ENCODE measurements around the gene APBA2.

Gene APBA2

GRCh38 chr15:29141308-29142128 lies 255.7 kb downstream of the APBA2 start:
- DNase-seq (ENCODE audit: low read depth): no peak
- no peak overlapping the region for H3K4me3 ChIP-seq (ENCODE audit: low read depth, low read length)
- no peak for TF ChIP-seq CTCF (IDR thresholded peaks at IDR 0.05; ENCODE audit: control insufficient read depth, extremely low read depth, insufficient read depth)

- no peak overlapping the region for H3K4me3 ChIP-seq (ENCODE audit: low read depth, low read length)
- TF ChIP-seq CTCF (IDR thresholded peaks at IDR 0.05; ENCODE audit: control insufficient read depth, extremely low read depth, insufficient read depth): no peak
- DNase-seq (ENCODE audit: low read depth): no peak
These were observed 256.5 kb downstream of the APBA2 start for GRCh38 chr15:29142129-29142747.

GRCh38 chr15:29143293-29143692 lies 257.5 kb downstream of the APBA2 start:
- no peak for DNase-seq (ENCODE audit: low read depth)
- TF ChIP-seq CTCF (IDR thresholded peaks at IDR 0.05; ENCODE audit: control insufficient read depth, extremely low read depth, insufficient read depth): no peak
- no peak overlapping the region for H3K4me3 ChIP-seq (ENCODE audit: low read depth, low read length)

- no peak for TF ChIP-seq CTCF (IDR thresholded peaks at IDR 0.05; ENCODE audit: control insufficient read depth, extremely low read depth, insufficient read depth)
- DNase-seq (ENCODE audit: low read depth): no peak
- H3K4me3 ChIP-seq (ENCODE audit: low read depth, low read length): no peak overlapping the region
These were observed 258.3 kb downstream of the APBA2 start for GRCh38 chr15:29143909-29144635.

- no peak for DNase-seq (ENCODE audit: low read depth)
- H3K4me3 ChIP-seq (ENCODE audit: low read depth, low read length): no peak overlapping the region
- no peak for TF ChIP-seq CTCF (IDR thresholded peaks at IDR 0.05; ENCODE audit: control insufficient read depth, extremely low read depth, insufficient read depth)
These were observed 263.9 kb downstream of the APBA2 start for GRCh38 chr15:29149738-29150075.

GRCh38 chr15:29150515-29151483 lies 265.0 kb downstream of the APBA2 start:
- H3K4me3 ChIP-seq (ENCODE audit: low read depth, low read length): no peak overlapping the region
- no peak for DNase-seq (ENCODE audit: low read depth)
- no peak for TF ChIP-seq CTCF (IDR thresholded peaks at IDR 0.05; ENCODE audit: control insufficient read depth, extremely low read depth, insufficient read depth)
